Measurements from ENCODE around the gene GADD45G.

DNA sequence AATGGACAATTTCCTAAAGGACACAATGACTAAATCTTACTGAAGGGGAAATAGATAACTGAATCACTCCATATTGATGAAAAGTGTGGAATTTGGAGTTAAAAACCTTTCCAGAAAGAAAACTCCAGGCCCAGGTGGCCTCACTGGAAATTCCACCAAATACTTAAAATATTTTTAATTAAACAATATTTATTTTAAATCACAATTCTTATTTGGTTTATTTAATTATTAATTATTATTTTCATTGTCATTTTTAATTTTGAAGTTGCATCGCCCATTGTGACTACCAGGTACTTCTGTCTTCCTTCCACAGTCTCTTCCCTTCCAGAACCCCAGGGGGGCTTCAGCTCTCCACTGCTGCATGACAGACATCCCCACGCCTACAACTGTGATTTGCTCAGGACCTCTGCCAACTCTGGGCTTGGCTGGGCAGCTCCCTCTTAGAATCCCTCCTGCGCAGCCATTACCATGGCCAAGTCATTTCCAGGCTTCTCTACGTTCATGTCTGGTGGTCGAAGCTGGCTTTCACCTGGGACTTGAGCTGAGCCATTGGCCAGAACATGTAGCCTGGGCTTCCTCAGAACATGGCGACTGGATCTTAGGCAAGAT lies 16.4 kb upstream of the GADD45G start:
- TF ChIP-seq, protein P1, sequence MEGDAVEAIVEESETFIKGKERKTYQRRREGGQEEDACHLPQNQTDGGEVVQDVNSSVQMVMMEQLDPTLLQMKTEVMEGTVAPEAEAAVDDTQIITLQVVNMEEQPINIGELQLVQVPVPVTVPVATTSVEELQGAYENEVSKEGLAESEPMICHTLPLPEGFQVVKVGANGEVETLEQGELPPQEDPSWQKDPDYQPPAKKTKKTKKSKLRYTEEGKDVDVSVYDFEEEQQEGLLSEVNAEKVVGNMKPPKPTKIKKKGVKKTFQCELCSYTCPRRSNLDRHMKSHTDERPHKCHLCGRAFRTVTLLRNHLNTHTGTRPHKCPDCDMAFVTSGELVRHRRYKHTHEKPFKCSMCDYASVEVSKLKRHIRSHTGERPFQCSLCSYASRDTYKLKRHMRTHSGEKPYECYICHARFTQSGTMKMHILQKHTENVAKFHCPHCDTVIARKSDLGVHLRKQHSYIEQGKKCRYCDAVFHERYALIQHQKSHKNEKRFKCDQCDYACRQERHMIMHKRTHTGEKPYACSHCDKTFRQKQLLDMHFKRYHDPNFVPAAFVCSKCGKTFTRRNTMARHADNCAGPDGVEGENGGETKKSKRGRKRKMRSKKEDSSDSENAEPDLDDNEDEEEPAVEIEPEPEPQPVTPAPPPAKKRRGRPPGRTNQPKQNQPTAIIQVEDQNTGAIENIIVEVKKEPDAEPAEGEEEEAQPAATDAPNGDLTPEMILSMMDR (IDR thresholded peaks at IDR 0.05; ENCODE audit: insufficient read depth, low read depth, low read length): no peak
- no peak for TF ChIP-seq EZH2 (IDR thresholded peaks at IDR 0.05; ENCODE audit: insufficient read depth, low read length)

All from astrocyte (in vitro differentiated cells and primary cell).